ENCODE data around the gene RHBDF2.

The RHBDF2 gene

GRCh38 chr17:76432712-76433336, 68.4 kb downstream of the RHBDF2 start:
- DNase-seq: no peak

DNA sequence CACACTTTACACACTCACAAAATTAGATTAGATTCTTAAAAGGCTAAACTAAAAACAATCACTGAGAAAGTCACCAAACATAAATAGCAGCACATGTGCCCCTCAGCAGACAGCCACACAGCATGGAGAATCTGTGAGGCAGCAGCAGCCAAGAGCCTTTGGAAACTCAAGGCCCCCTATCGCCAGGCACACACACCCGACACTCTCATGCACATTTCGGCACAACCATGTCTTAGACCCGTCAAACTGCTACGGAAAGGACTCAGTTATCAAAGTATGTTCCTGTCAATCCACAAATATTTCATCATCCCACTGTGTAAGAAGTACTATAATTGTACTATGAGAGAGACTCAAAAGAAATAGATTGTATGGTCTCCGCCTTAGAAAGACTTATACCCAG, 69.2 kb downstream of the RHBDF2 start:
- DNase-seq: no peak

GRCh38 chr17:76431509-76431908, 69.7 kb downstream of the RHBDF2 start:
- no peak for DNase-seq

GRCh38 chr17:76428511-76428910, 72.7 kb downstream of the RHBDF2 start:
- no peak for DNase-seq

DNA sequence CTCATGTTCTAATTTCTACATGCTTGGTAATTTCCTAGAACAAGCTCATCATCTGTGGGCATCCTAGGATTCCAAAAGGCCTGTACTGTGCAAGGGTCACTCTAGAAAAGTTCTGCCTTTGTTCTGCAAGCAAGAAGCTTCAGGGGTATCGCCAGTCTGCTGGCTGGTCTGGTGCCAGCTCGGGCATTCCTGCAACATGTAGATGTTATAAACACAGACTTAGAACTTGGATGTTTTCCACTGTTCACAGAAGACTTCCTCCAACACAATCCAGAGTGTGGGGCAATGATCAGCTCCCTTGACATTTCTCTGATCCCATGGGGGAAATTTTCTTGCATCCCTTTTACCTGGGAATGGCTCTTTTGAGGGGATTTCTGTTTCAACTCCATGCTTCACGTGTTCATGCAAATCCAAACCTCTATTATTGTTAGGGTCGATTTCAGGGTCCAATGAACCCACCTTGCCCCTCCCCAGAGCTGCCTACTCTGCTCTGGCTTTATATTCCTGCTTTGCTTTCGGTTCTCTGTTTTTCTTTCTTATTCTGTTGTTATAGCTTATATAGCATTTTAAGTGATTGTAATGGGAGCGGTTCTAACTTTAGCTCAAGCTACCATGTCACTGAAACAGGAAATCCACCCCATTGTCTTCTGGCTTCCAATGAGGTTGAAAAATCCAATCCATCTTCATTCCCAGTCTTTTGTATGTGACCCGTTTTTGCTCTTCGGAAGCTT, 73.6 kb downstream of the RHBDF2 start:
- peak; percentile 27 for DNase-seq

GRCh38 chr17:76426853-76427252, 74.4 kb downstream of the RHBDF2 start:
- DNase-seq: no peak

GRCh38 chr17:76422860-76423259, 78.4 kb downstream of the RHBDF2 start:
- DNase-seq: no peak

GRCh38 chr17:76422406-76422805, 78.8 kb downstream of the RHBDF2 start:
- DNase-seq: no peak

- DNase-seq: no peak
These were observed 80.2 kb downstream of the RHBDF2 start for GRCh38 chr17:76421044-76421407.
